Mucosa of descending colon (tissue), 3 donors: Measurements from ENCODE around the gene TBKBP1. TPM values are rescaled to one million over a fixed set of nuclear protein-coding genes. Genes with fewer than 3 reads are reported as not detected.

Source experiments
- ATAC-seq: fragments of 200-7000 bp; cut with Tn5 transposase; one replicate; pipeline ENCODE4 v1.9.1; 2020; ENCODE audit warnings: mild to moderate bottlenecking, moderate library complexity
- DNase-seq, 3 donors: peaks; one replicate each; pipeline ENCODE4 v3.0.0-alpha.2; 2020
- H3K36me3 ChIP-seq: fragments of 200-600 bp; one replicate; pipeline ENCODE4 v1.8.0; 2021; ENCODE audit warnings: low read depth, mild to moderate bottlenecking
- H3K4me1 ChIP-seq: fragments of 200-600 bp; one replicate; pipeline ENCODE4 v1.8.0; 2021; ENCODE audit warnings: low read depth, mild to moderate bottlenecking
- H3K4me3 ChIP-seq: fragments of 200-600 bp; one replicate; pipeline ENCODE4 v1.8.0; 2021; ENCODE audit warnings: mild to moderate bottlenecking
- H3K9me3 ChIP-seq: fragments of 200-600 bp; one replicate; pipeline ENCODE4 v1.8.0; 2021; ENCODE audit warnings: mild to moderate bottlenecking
- CTCF ChIP-seq: fragments of 200-600 bp; IDR thresholded peaks from one replicate; pipeline ENCODE4 v1.8.0; 2022; ENCODE audit warnings: antibody characterized with exemption, mild to moderate bottlenecking
- intact Hi-C, 2 donors: fragments of 100-400 bp; cut with DNase I in 1 of 2; cut with micrococcal nuclease in 1 of 2; formaldehyde crosslinking; loops; one replicate each; pipeline versions ENCODE4 v1.11.0 to v1.11.1; 2022; cut with DNase I, micrococcal nuclease
- total RNA-seq, 3 donors: library from RNA; stranded (reverse); fragmentation: NEBNext Ultra II Directional in 2 of 3; extraction: Animal tissue kit (Norgen Biotek cat#: 25700) in 2 of 3; gene quantifications; one replicate each; pipeline versions ENCODE4 v1.2.1 to v1.2.4, GENCODE V29; 2021 to 2023
- donor health status: DM: no; HTN: no; CAD: no; lungs with moderate emphysema.
- donor health status: DM: no; HTN: no; CAD: no.
- donor health status: DM: no; HTN: yes; CAD: no.

Gene TBKBP1
- total RNA-seq, 3 donors from 2014 or later: 2.3 to 20.3 (median 3.2) TPM

GRCh38 chr17:47728214-47728877 is 34.4 kb downstream of the TBKBP1 start:
- H3K36me3 ChIP-seq: no peaks in the 10 kb centered on the region
- ATAC-seq (no peak), DNase-seq (peak in 1 of 3 donors; percentile 13)
- TF ChIP-seq CTCF: no peak
- H3K4me3 ChIP-seq: no peak overlapping the region
- H3K4me1 ChIP-seq: peaks cover 6% of the 10 kb centered on the region
- H3K9me3 ChIP-seq: no peaks in the 10 kb centered on the region
- intact Hi-C loops: no loop called here

- DNase-seq (no peak), ATAC-seq (no peak)
- no peak for TF ChIP-seq CTCF
- intact Hi-C loops: no loop called here
- Histone ChIP-seq H3K9me3 (no peaks in the 10 kb centered on the region), H3K4me1 (peaks cover 13% of the 10 kb centered on the region), H3K4me3 (no peak overlapping the region), H3K36me3 (no peaks in the 10 kb centered on the region)
Observed at GRCh38 chr17:47729476-47729875, 35.5 kb downstream of the TBKBP1 start.

- ATAC-seq: no peak
Observed at GRCh38 chr17:47730681-47731080, 36.7 kb downstream of the TBKBP1 start.

GRCh38 chr17:47731396-47731795 is 37.4 kb downstream of the TBKBP1 start:
- Histone ChIP-seq H3K36me3 (no peaks in the 10 kb centered on the region), H3K4me1 (peaks cover 13% of the 10 kb centered on the region), H3K4me3 (no peak overlapping the region), H3K9me3 (no peaks in the 10 kb centered on the region)
- ATAC-seq (no peak), DNase-seq (no peak)
- intact Hi-C loops: no loop called here
- no peak for TF ChIP-seq CTCF

More at GRCh38 chr17:47730681-47731080, 36.7 kb downstream of the TBKBP1 start:
- TF ChIP-seq CTCF: no peak
- Histone ChIP-seq H3K4me3 (no peak overlapping the region), H3K9me3 (no peaks in the 10 kb centered on the region), H3K4me1 (peaks cover 13% of the 10 kb centered on the region), H3K36me3 (no peaks in the 10 kb centered on the region)
- peak in 1 of 3 donors; percentile 19 for DNase-seq
- intact Hi-C loops: no loop called here

- TF ChIP-seq CTCF: no peak
- Histone ChIP-seq H3K9me3 (no peaks in the 10 kb centered on the region), H3K36me3 (no peaks in the 10 kb centered on the region), H3K4me1 (peaks cover 13% of the 10 kb centered on the region), H3K4me3 (no peak overlapping the region)
- intact Hi-C loops: no loop called here
- no peak for DNase-seq
- no peak for ATAC-seq
Observed at GRCh38 chr17:47732399-47733046, 38.6 kb downstream of the TBKBP1 start.
